WTC11 (cell line): ENCODE data around the gene MACROD2. TPM values are rescaled to one million over a fixed set of nuclear protein-coding genes. Genes with fewer than 3 reads are reported as not detected.

ENCODE experiments used
- ATAC-seq: fragments of 200-7000 bp; cut with Tn5 transposase; 2 replicates; pipeline ENCODE4 v1.10.0; 2021; ENCODE audit warnings: mild to moderate bottlenecking, moderate library complexity
- CTCF ChIA-PET: fragments of 300-600 bp; sonication (Branson Sonifier 250); formaldehyde crosslinking; loops from one replicate; lab custom pipeline; 2021; ENCODE audit warnings: antibody characterized with exemption; lab: Charles Lee
- POLR2A ChIA-PET: fragments of 350-600 bp; sonication (Branson Sonifier 250); formaldehyde crosslinking; loops from one replicate; lab custom pipeline; 2021; ENCODE audit warnings: antibody characterized with exemption; lab: Charles Lee
- DNase-seq: peaks from one replicate; pipeline ENCODE4 v3.0.0; 2021; ENCODE audit warnings: low spot score
- H3K27ac Mint-ChIP-seq: 2 replicates; pipeline ENCODE4 v1.8.0; 2021; ENCODE audit warnings: mixed read lengths
- H3K27me3 Mint-ChIP-seq: 2 replicates; pipeline ENCODE4 v1.8.0; 2021; ENCODE audit warnings: low read depth, mild to moderate bottlenecking, moderate library complexity, mixed read lengths
- H3K36me3 Mint-ChIP-seq: 2 replicates; pipeline ENCODE4 v1.8.0; 2021; ENCODE audit warnings: mixed read lengths
- H3K4me1 Mint-ChIP-seq: 2 replicates; pipeline ENCODE4 v1.8.0; 2022; ENCODE audit warnings: mixed read lengths
- H3K4me3 Mint-ChIP-seq: 2 replicates; pipeline ENCODE4 v1.8.0; 2021; ENCODE audit warnings: mild to moderate bottlenecking, moderate library complexity, mixed read lengths
- H3K9me3 Mint-ChIP-seq: 2 replicates; pipeline ENCODE4 v1.8.0; 2021; ENCODE audit warnings: mixed read lengths
- CREB1 ChIP-seq: sonication (generic); formaldehyde crosslinking; IDR thresholded peaks from 2 replicates; pipeline ENCODE4 v1.8.0; 2023; ENCODE audit warnings: mild to moderate bottlenecking, missing genetic modification reagents
- E2F1 ChIP-seq: sonication (generic); formaldehyde crosslinking; IDR thresholded peaks from 2 replicates; pipeline ENCODE4 v1.8.0; 2022; ENCODE audit warnings: mild to moderate bottlenecking, missing genetic modification reagents
- E2F5 ChIP-seq: sonication (generic); formaldehyde crosslinking; IDR thresholded peaks from 2 replicates; pipeline ENCODE4 v1.8.1; 2022; ENCODE audit warnings: mild to moderate bottlenecking, moderate library complexity, missing genetic modification reagents
- ETV6 ChIP-seq: sonication (generic); formaldehyde crosslinking; IDR thresholded peaks from 2 replicates; pipeline ENCODE4 v1.8.1; 2022; ENCODE audit warnings: mild to moderate bottlenecking, missing genetic modification reagents
- KAT7 ChIP-seq: sonication (generic); formaldehyde crosslinking; IDR thresholded peaks from 2 replicates; pipeline ENCODE4 v1.8.1; 2023; ENCODE audit warnings: missing genetic modification reagents, mild to moderate bottlenecking, borderline replicate concordance
- NFE2L1 ChIP-seq: sonication (generic); formaldehyde crosslinking; IDR thresholded peaks from 2 replicates; pipeline ENCODE4 v1.8.1; 2023; ENCODE audit warnings: missing genetic modification reagents
- PREB ChIP-seq: sonication (generic); formaldehyde crosslinking; IDR thresholded peaks from 2 replicates; pipeline ENCODE4 v1.8.1; 2022; ENCODE audit warnings: mild to moderate bottlenecking, missing genetic modification reagents, moderate library complexity, borderline replicate concordance
- SOX15 ChIP-seq: fragments of 250-450 bp; sonication (Bioruptor Pico); IDR thresholded peaks from 2 replicates; pipeline ENCODE4 v1.9.0; 2021; ENCODE audit warnings: mild to moderate bottlenecking
- STAT6 ChIP-seq: sonication (generic); formaldehyde crosslinking; conservative IDR thresholded peaks from 2 replicates; pipeline ENCODE4 v1.8.1; 2023; ENCODE audit warnings: mild to moderate bottlenecking, low read depth, missing genetic modification reagents, moderate library complexity
- TCF7 ChIP-seq: sonication (generic); formaldehyde crosslinking; IDR thresholded peaks from 2 replicates; pipeline ENCODE4 v1.8.0; 2022; ENCODE audit warnings: mild to moderate bottlenecking, low read depth, missing genetic modification reagents, moderate library complexity
- ZBTB21 ChIP-seq: sonication (generic); formaldehyde crosslinking; IDR thresholded peaks from 2 replicates; pipeline ENCODE4 v1.8.1; 2023; ENCODE audit warnings: mild to moderate bottlenecking, missing genetic modification reagents, borderline replicate concordance
- ZNF121 ChIP-seq: sonication (generic); formaldehyde crosslinking; IDR thresholded peaks from 2 replicates; pipeline ENCODE4 v1.8.0; 2023; ENCODE audit warnings: missing genetic modification reagents
- ZNF671 ChIP-seq: fragments of 250-450 bp; sonication (Bioruptor Pico); IDR thresholded peaks from 2 replicates; pipeline ENCODE4 v1.8.0; 2021; ENCODE audit warnings: mild to moderate bottlenecking
- total RNA-seq: library from RNA; stranded (reverse); gene quantifications from 3 replicates; pipeline ENCODE4 v1.2.3, GENCODE V29; 2021
- TF ChIP-seq, protein P1 (sequence below): sonication (generic); formaldehyde crosslinking; IDR thresholded peaks from 2 replicates; pipeline ENCODE4 v1.8.1; 2023; ENCODE audit warnings: mild to moderate bottlenecking, missing genetic modification reagents

MACROD2 gene
- total RNA-seq, 1 experiment from 2014 or later: 4.1 TPM

- DNase-seq: no peak
- no peak for TF ChIP-seq TCF7 (CRISPR knock-in tag)
- no peak for TF ChIP-seq ZBTB21 (CRISPR knock-in tag)
- TF ChIP-seq STAT6 (CRISPR knock-in tag): no peak
- Mint-ChIP-seq H3K4me1 (peaks cover 24% of the 10 kb centered on the region), H3K27ac (no peak overlapping the region), H3K9me3 (peaks cover 4% of the 10 kb centered on the region), H3K27me3 (no peaks in the 10 kb centered on the region), H3K4me3 (no peak overlapping the region), H3K36me3 (peaks cover 4% of the 10 kb centered on the region; the same call in 1 of the 2 replicates)
- ChIA-PET CTCF (no interaction called here), POLR2A (no interaction called here)
- ATAC-seq: no peak
These were observed 1856.4 kb downstream of the MACROD2 start for GRCh38 chr20:15851576-15852215.

DNA sequence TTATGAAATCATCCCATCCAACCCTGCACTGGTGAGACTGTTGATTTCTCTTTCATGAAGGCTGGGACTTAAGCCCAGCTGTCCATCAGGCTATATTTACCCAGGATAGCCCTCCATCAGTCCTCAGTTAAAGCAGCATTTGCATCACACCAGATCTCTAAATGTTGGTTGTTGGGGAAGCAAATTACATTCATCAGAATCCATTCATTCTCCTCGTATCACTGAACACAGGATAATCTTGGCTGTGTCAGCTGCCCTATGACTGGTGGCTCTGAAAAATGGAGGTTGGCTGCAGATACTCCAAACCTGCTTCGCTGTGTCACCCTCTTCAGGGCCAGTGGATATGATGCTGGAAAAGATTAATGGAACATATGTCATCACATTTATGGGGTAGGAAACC, 1859.6 kb downstream of the MACROD2 start:
- no peak for DNase-seq
- Mint-ChIP-seq H3K9me3 (peaks cover 4% of the 10 kb centered on the region), H3K4me1 (peaks cover 6% of the 10 kb centered on the region; the same call in 1 of the 2 replicates), H3K4me3 (no peak overlapping the region), H3K27ac (no peak overlapping the region), H3K27me3 (no peaks in the 10 kb centered on the region), H3K36me3 (peaks cover 4% of the 10 kb centered on the region; the same call in 1 of the 2 replicates)
- POLR2A ChIA-PET: no interaction called here
- CTCF ChIA-PET: no interaction called here
- no peak for ATAC-seq
- no peak for TF ChIP-seq E2F5
- TF ChIP-seq CREB1 (CRISPR knock-in tag): no peak
- TF ChIP-seq PREB (CRISPR knock-in tag): no peak
- TF ChIP-seq E2F1 (CRISPR knock-in tag): no peak
- TF ChIP-seq KAT7: no peak
- TF ChIP-seq NFE2L1 (CRISPR knock-in tag): no peak

- no peak overlapping the region for H3K4me3 Mint-ChIP-seq
- H3K27me3 Mint-ChIP-seq: no peaks in the 10 kb centered on the region
- H3K36me3 Mint-ChIP-seq: no peaks in the 10 kb centered on the region
- H3K4me1 Mint-ChIP-seq: peaks cover 6% of the 10 kb centered on the region; the same call in 1 of the 2 replicates
- no peak for ATAC-seq
- no peaks in the 10 kb centered on the region for H3K9me3 Mint-ChIP-seq
- H3K27ac Mint-ChIP-seq: no peak overlapping the region
- ChIA-PET CTCF (no interaction called here), POLR2A (no interaction called here)
- no peak for DNase-seq
- no peak for TF ChIP-seq ZNF121 (CRISPR knock-in tag)
- TF ChIP-seq ZNF671 (CRISPR knock-in tag): no peak
- TF ChIP-seq SOX15 (CRISPR knock-in tag): no peak
- TF ChIP-seq ETV6 (CRISPR knock-in tag): no peak
- TF ChIP-seq, protein P1, sequence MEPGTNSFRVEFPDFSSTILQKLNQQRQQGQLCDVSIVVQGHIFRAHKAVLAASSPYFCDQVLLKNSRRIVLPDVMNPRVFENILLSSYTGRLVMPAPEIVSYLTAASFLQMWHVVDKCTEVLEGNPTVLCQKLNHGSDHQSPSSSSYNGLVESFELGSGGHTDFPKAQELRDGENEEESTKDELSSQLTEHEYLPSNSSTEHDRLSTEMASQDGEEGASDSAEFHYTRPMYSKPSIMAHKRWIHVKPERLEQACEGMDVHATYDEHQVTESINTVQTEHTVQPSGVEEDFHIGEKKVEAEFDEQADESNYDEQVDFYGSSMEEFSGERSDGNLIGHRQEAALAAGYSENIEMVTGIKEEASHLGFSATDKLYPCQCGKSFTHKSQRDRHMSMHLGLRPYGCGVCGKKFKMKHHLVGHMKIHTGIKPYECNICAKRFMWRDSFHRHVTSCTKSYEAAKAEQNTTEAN (CRISPR knock-in tag): no peak
These were observed 1862.0 kb downstream of the MACROD2 start for GRCh38 chr20:15857173-15857784.
